Stimulated activated CD4-positive, alpha-beta T cell treated with anti-CD3 and anti-CD28 coated beads, Interleukin-12 subunit alpha, Interleukin-12 subunit beta, amount 100 ng/mL, for 48 hours (primary cell): ENCODE data around the gene ADGRL3.

Source experiments
- DNase-seq, 3 donors: peaks; one replicate each; pipeline ENCODE4 v3.0.0-alpha.2; 2020; ENCODE audit warnings: low read depth in 2 of 3, low spot score in 1 of 3

The ADGRL3 gene

DNA sequence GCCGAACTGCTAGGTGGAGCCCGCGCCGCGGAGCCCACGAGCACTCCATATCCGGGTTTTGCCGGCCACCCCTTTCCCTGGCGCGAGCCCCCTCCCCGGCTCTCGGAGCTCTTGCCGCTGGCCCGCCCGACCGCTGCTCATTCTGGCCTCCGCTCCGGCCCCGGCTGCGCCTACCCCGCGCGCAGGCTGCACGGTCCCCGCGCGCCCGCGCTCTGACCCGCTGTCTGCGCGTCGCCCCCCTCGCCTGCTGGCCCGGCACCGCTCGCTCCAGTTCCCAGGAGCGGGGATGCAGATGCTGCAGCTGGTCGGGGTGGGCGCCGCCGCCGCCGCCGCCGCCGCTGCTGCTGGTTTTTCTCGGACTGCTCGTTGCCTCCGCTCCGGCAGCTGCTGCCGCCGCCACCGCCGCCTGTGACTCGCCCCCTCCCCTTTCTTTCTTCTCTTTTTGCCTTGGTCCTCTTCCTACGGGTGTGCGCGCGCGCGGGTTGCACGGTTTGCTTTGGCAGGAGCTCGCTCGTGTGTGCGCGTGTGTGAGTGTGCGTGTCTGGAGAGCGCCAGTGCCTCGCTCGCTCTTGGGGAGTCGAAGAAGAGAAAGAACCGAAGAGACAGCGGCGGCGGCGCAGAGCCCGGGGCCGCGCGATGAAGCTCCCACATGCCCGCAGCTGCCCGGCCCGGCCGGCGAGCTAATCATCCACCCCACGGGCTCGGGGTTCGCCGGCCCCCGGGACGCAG is at the start of gene ADGRL3:
ADGRL3 (plus strand) TSS at position 140 of the 729 bp plus-strand sequence.
- DNase-seq = no peak

DNA sequence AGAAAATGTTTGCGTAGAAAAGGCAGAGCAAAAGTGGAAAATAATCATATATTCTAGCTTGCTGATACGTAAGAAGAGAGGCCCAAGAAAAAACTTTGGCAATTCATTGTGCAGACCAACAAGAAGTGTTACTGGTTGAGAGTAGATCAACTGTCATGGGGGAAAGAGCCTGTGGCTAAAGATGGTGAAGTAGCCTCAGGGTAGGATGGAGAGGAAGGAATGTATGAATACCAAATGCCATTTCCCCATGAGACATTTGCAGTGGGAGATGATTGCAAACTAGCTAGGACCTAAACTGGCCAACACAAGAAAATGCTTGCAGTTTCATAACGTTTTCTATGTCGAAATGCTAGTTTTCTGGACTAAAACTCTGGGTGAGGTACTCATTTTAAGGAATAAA is 47.7 kb upstream of the ADGRL3 start:
- DNase-seq = no peak

- no peak for DNase-seq
These were observed 39.6 kb upstream of the ADGRL3 start for GRCh38 chr4:61160478-61160877.

DNA sequence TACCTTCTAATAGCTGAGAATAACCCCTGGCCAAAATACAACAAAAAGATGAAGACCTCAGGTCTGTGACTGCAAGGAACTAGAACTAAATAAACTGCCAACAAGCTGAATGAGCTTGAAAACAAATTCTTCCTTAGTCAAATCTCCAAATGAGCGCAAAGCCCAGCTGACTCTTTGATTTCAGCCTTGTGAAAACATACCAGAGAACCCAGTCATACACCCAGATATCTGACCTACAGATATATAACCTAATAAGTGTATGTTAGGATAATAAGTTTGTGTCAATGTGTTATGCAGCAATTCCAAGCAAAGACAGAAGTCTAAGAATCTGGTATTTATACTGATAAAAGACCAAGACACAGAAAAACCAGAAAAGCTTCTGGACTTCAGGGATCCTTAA is 38.0 kb upstream of the ADGRL3 start:
- DNase-seq = no peak

DNA sequence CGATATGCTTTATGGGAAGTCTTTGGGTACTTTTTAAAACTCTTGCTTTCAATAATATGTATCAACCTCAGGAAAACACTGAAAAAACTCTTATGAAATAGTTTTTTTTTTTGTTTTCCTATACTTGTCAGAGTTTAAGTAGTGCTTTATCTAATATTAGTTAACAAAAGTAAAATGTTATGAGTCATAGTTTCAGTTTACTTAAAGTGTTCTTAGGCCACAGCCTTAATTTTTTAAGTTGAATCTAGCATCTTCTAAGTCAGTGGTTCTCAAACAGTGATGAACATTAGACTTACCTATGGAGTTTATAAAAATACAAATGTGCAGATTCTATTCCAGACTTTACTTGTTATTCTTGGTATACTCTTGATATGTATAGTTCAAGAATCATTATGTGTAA is 26.3 kb upstream of the ADGRL3 start:
- no peak for DNase-seq

GRCh38 chr4:61175495-61175894 is 24.6 kb upstream of the ADGRL3 start:
- DNase-seq = no peak

GRCh38 chr4:61177367-61177766 is 22.8 kb upstream of the ADGRL3 start:
- no peak for DNase-seq

DNA sequence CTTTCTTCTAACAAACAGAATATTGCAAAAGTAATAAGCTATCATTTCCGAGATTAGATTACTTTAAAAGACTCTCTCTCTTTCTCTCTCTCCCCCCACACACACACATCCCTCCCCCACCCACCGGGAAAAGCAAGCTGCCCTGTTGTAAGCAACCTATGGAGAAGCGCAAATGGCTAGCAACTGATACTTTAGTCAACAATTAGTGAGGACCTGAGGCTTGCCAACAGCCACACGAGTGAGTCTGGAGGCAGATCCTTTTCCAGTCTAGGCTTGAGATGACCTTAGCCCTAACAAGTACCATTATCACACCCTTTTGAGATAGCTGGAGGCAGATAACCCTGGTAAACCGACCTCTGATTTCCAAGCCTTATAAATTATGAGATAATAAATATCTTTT is 19.7 kb upstream of the ADGRL3 start:
- DNase-seq = no peak

- DNase-seq = no peak
These were observed 17.2 kb upstream of the ADGRL3 start for GRCh38 chr4:61182915-61183314.

GRCh38 chr4:61185288-61185687 is 14.8 kb upstream of the ADGRL3 start:
- DNase-seq = no peak

GRCh38 chr4:61192392-61192791 is 7.7 kb upstream of the ADGRL3 start:
- DNase-seq = no peak

DNA sequence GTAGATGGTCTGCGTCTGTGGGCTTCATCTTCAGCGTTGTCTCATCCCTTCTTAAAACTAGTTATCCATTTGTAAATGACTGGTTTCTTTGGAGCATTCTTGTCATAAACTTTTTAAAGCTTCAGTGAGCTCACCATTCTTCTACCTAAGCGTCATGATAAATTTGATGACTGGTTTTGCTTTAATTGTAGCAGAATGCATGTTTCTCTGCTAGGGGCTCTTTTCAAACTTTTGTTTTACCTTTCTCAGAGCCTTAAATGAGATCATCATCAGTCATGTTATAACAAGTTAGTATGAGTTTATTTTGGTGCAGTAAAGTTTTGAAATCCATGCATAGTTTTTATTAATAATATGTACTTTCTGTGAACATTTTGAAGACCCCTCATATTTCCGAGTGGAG is 6.3 kb upstream of the ADGRL3 start:
- no peak for DNase-seq

DNA sequence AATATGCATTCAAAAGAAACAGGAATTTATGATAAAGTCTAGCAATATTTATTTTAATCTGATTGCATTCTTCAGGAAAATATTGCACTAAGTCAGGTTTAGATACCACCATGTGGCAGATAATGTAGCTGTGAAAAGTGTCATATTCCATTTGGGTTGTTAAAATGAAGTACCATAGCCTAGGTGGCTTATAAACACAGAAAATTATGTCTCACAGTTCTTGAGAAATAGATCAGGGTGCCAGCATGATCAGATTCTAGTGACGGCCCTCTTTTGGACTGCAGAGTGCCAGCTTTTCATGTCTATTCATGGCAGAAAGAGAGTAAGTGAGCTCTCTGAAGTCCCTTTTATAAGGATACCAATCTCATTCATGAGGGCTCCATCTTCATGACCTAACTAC is 5.6 kb upstream of the ADGRL3 start:
- DNase-seq = no peak

DNA sequence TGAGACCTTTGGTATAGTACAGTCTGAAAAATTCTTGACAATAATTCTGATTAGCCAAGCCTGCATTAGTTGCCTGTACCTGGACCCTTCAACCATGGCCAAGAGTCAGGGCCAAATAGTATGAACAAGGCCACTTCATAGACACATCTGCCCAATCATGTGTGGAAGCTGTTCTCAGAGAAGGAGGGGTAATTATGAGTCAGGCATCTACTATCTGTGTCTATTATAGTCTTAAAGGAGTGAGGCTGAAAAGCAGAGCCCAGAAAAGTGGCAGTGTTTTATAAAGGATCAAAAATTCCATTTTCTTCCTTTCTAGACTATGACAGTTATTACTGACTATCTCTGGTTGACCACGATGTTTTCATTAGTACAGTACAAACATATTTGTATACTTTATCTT is 5.0 kb upstream of the ADGRL3 start:
- DNase-seq = no peak

DNA sequence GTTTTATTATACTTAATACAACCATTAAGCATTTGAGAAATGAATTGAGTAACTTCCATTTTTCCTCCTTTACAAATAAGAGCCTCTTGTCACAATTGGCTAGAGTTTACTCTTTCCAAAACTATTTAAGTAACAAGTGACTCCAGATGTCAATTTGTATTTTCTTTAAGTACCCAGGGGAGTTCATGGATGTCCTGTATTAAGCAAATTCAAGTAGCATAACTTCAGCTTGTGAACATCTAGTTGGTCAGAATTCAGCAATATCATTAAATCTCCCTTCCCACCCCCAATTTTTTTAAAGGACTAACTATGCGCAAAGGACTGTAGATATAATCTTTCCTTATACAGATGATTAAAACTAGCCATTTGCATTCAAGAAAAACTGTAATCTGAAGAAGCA is 1.4 kb upstream of the ADGRL3 start:
- DNase-seq = no peak

GRCh38 chr4:61199873-61200186 is 296 bp upstream of the ADGRL3 start:
- DNase-seq = no peak

GRCh38 chr4:61200916-61201526 is 895 bp downstream of the ADGRL3 start:
- no peak for DNase-seq

- DNase-seq = no peak
These were observed 1.4 kb downstream of the ADGRL3 start for GRCh38 chr4:61201561-61201960.

DNA sequence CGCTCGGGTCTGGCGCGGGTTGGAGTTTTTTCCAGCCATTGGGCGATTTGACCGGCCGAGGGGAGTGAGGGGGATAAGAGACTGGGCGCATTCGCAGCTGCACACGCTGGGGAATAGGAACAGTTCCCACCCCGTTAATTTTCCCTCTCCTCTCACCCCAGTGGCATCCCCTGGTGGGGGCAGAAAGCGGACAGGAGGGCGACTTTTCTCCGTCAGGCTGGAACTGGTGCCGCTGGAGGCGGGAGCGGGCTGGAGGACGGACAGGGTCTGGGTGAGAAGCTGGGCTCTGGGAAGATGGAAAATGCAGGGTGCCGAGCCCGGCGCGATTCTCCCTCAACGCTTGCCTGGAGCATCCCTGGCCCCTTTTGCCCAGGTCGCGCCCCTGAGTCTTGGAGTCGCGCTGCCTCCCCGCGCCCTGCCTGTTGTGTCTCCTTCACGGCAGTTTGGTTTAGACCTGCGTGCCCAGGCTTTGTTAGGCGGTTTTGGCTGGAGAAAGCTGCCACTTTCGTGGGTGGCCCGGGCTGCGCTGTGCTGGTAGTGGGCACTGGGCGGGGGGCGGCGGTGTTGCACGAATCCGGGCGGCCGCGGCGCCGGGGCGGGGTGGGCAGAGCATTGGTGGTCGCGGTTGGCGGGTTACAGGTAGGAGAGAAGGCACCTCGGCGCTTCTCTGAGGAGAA is 2.0 kb downstream of the ADGRL3 start:
- no peak for DNase-seq

GRCh38 chr4:61202638-61203435 is 2.7 kb downstream of the ADGRL3 start:
- no peak for DNase-seq

- DNase-seq = no peak
These were observed 3.3 kb downstream of the ADGRL3 start for GRCh38 chr4:61203436-61203790.
